HEK293 (cell line): ENCODE results near the gene KLF7.

ENCODE experiments used
- HOXA7 ChIP-seq: sonication (generic); formaldehyde crosslinking; IDR thresholded peaks from 2 replicates; pipeline ENCODE4 v1.8.1; 2022; ENCODE audit warnings: missing genetic modification reagents, borderline replicate concordance
- TCF7L2 ChIP-seq: IDR thresholded peaks from 2 replicates; pipeline ENCODE4 v1.6.1; 2011; ENCODE audit warnings: low read depth, mild to moderate bottlenecking, inconsistent platforms, low read length, moderate library complexity, borderline replicate concordance
- YY1 ChIP-seq: fragments of 450-650 bp; formaldehyde crosslinking; IDR thresholded peaks from 2 replicates; pipeline ENCODE4 v1.5.1; 2018; ENCODE audit warnings: missing biosample characterization, missing genetic modification characterization
- ZNF121 ChIP-seq: fragments of 450-650 bp; formaldehyde crosslinking; IDR thresholded peaks from 2 replicates; pipeline ENCODE4 v1.5.1; 2016; ENCODE audit warnings: missing biosample characterization, missing genetic modification characterization
- ZNF48 ChIP-seq: fragments of 450-650 bp; formaldehyde crosslinking; IDR thresholded peaks from 2 replicates; pipeline ENCODE4 v1.5.1; 2016; ENCODE audit warnings: missing biosample characterization, missing genetic modification characterization
- ZNF510 ChIP-seq: fragments of 450-650 bp; formaldehyde crosslinking; IDR thresholded peaks from 2 replicates; pipeline ENCODE4 v1.5.1; 2018; ENCODE audit warnings: mild to moderate bottlenecking, missing genetic modification characterization, missing biosample characterization; ENCODE audit not compliant: insufficient replicate concordance
- ZNF521 ChIP-seq: fragments of 450-650 bp; formaldehyde crosslinking; IDR thresholded peaks from 2 replicates; pipeline ENCODE4 v1.5.1; 2017; ENCODE audit warnings: missing biosample characterization, mild to moderate bottlenecking, missing genetic modification characterization
- TF ChIP-seq, protein P1 (sequence below): fragments of 450-650 bp; formaldehyde crosslinking; IDR thresholded peaks from 2 replicates; pipeline ENCODE4 v1.5.1; 2016; ENCODE audit warnings: missing biosample characterization, missing genetic modification characterization
- TF ChIP-seq, protein P2 (sequence below): fragments of 450-650 bp; formaldehyde crosslinking; IDR thresholded peaks from 2 replicates; pipeline ENCODE4 v1.5.1; 2016; ENCODE audit warnings: missing biosample characterization, missing genetic modification characterization
- TF ChIP-seq, protein P3 (sequence below): fragments of 450-650 bp; formaldehyde crosslinking; IDR thresholded peaks from 2 replicates; pipeline ENCODE4 v1.5.1; 2016; ENCODE audit warnings: missing biosample characterization, missing genetic modification characterization

GRCh38 chr2:207148020-207148419 is 17.7 kb downstream of the KLF7 start:
- no peak for TF ChIP-seq ZNF121 (tag by site-specific recombination)
- TF ChIP-seq, protein P1, sequence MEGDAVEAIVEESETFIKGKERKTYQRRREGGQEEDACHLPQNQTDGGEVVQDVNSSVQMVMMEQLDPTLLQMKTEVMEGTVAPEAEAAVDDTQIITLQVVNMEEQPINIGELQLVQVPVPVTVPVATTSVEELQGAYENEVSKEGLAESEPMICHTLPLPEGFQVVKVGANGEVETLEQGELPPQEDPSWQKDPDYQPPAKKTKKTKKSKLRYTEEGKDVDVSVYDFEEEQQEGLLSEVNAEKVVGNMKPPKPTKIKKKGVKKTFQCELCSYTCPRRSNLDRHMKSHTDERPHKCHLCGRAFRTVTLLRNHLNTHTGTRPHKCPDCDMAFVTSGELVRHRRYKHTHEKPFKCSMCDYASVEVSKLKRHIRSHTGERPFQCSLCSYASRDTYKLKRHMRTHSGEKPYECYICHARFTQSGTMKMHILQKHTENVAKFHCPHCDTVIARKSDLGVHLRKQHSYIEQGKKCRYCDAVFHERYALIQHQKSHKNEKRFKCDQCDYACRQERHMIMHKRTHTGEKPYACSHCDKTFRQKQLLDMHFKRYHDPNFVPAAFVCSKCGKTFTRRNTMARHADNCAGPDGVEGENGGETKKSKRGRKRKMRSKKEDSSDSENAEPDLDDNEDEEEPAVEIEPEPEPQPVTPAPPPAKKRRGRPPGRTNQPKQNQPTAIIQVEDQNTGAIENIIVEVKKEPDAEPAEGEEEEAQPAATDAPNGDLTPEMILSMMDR, result no peak
- no peak for TF ChIP-seq ZNF48 (tag by site-specific recombination)
- TF ChIP-seq, protein P2, sequence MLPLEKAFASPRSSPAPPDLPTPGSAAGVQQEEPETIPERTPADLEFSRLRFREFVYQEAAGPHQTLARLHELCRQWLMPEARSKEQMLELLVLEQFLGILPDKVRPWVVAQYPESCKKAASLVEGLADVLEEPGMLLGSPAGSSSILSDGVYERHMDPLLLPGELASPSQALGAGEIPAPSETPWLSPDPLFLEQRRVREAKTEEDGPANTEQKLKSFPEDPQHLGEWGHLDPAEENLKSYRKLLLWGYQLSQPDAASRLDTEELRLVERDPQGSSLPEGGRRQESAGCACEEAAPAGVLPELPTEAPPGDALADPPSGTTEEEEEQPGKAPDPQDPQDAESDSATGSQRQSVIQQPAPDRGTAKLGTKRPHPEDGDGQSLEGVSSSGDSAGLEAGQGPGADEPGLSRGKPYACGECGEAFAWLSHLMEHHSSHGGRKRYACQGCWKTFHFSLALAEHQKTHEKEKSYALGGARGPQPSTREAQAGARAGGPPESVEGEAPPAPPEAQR, result no peak
- TF ChIP-seq YY1, result no peak
- TF ChIP-seq, protein P3, sequence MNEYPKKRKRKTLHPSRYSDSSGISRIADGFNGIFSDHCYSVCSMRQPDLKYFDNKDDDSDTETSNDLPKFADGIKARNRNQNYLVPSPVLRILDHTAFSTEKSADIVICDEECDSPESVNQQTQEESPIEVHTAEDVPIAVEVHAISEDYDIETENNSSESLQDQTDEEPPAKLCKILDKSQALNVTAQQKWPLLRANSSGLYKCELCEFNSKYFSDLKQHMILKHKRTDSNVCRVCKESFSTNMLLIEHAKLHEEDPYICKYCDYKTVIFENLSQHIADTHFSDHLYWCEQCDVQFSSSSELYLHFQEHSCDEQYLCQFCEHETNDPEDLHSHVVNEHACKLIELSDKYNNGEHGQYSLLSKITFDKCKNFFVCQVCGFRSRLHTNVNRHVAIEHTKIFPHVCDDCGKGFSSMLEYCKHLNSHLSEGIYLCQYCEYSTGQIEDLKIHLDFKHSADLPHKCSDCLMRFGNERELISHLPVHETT (tag by site-specific recombination), result no peak
- TF ChIP-seq TCF7L2, result no peak
- no peak for TF ChIP-seq HOXA7 (CRISPR knock-in tag)
- TF ChIP-seq ZNF521 (tag by site-specific recombination), result no peak
- no peak for TF ChIP-seq ZNF510
